ENCODE measurements around the gene KIRREL3. TPM values are rescaled to one million over a fixed set of nuclear protein-coding genes. Genes with fewer than 3 reads are reported as not detected.

Gene KIRREL3
- total and polyA plus RNA-seq, 9 donors = 0.25 to 5.3 (median 0.48) TPM

- no peak for DNase-seq
- TF ChIP-seq CTCF (IDR thresholded peaks at IDR 0.05) = no peak
- TF ChIP-seq POLR2A (IDR thresholded peaks at IDR 0.05) = no peak
- no peak for TF ChIP-seq EP300 (IDR thresholded peaks at IDR 0.05)
- Histone ChIP-seq H3K36me3 (no peaks in the 10 kb centered on the region), H3K4me1 (ENCODE audit: insufficient read depth) (peaks cover 2% of the 10 kb centered on the region), H3K27me3 (no peaks in the 10 kb centered on the region), H3K4me3 (no peak overlapping the region), H3K27ac (no peak overlapping the region), H3K9me3 (no peaks in the 10 kb centered on the region)
- 19 to 36% (median 26%) methylated on average over 2 of the region's 2 CpGs for WGBS, 3 donors
- intact Hi-C loops (cut with DNase I) = no loop called here
Measured at GRCh38 chr11:126808296-126808695, 192.3 kb downstream of the KIRREL3 start.

GRCh38 chr11:126805870-126806269 lies 194.7 kb downstream of the KIRREL3 start:
- Histone ChIP-seq H3K27ac (no peak overlapping the region), H3K4me3 (no peak overlapping the region), H3K4me1 (ENCODE audit: insufficient read depth) (peaks cover 2% of the 10 kb centered on the region), H3K36me3 (no peaks in the 10 kb centered on the region), H3K9me3 (no peaks in the 10 kb centered on the region), H3K27me3 (no peaks in the 10 kb centered on the region)
- intact Hi-C loops (cut with DNase I) = no loop called here
- 88 to 95% (median 91%) methylated on average over 3 of the region's 3 CpGs for WGBS, 3 donors
- TF ChIP-seq CTCF (IDR thresholded peaks at IDR 0.05) (no peak), EP300 (IDR thresholded peaks at IDR 0.05) (no peak), POLR2A (IDR thresholded peaks at IDR 0.05) (no peak)
- DNase-seq = no peak

GRCh38 chr11:126804363-126804762 lies 196.2 kb downstream of the KIRREL3 start:
- H3K27me3 ChIP-seq = no peaks in the 10 kb centered on the region
- WGBS, 3 donors = 43 to 52% (median 44%) methylated on average over 2 of the region's 2 CpGs
- H3K4me1 ChIP-seq (ENCODE audit: insufficient read depth) = peaks cover 2% of the 10 kb centered on the region
- H3K9me3 ChIP-seq = no peaks in the 10 kb centered on the region
- intact Hi-C loops (cut with DNase I) = no loop called here
- TF ChIP-seq CTCF (IDR thresholded peaks at IDR 0.05) (no peak), POLR2A (IDR thresholded peaks at IDR 0.05) (no peak), EP300 (IDR thresholded peaks at IDR 0.05) (no peak)
- H3K4me3 ChIP-seq = no peak overlapping the region
- H3K27ac ChIP-seq = no peak overlapping the region
- H3K36me3 ChIP-seq = no peaks in the 10 kb centered on the region
- DNase-seq = no peak

GRCh38 chr11:126800009-126800408 lies 200.6 kb downstream of the KIRREL3 start:
- 51 to 82% (median 52%) methylated on average over 3 of the region's 3 CpGs for WGBS, 3 donors
- intact Hi-C loops (cut with DNase I) = no loop called here

More at GRCh38 chr11:126800009-126800408, 200.6 kb downstream of the KIRREL3 start:
- H3K36me3 ChIP-seq = no peaks in the 10 kb centered on the region
- DNase-seq = no peak
- no peaks in the 10 kb centered on the region for H3K9me3 ChIP-seq
- TF ChIP-seq CTCF (IDR thresholded peaks at IDR 0.05) (no peak), EP300 (IDR thresholded peaks at IDR 0.05) (no peak), POLR2A (IDR thresholded peaks at IDR 0.05) (no peak)
- no peaks in the 10 kb centered on the region for H3K4me1 ChIP-seq (ENCODE audit: insufficient read depth)
- no peaks in the 10 kb centered on the region for H3K27me3 ChIP-seq
- no peak overlapping the region for H3K4me3 ChIP-seq
- no peak overlapping the region for H3K27ac ChIP-seq

Measured in ovary (tissue), 9 donors.